ENCODE measurements around the gene ESR1. TPM values are rescaled to one million over a fixed set of nuclear protein-coding genes. Genes with fewer than 3 reads are reported as not detected.

Gene ESR1
- total RNA-seq, 1 experiment from 2014 or later = 4.1 TPM

DNA sequence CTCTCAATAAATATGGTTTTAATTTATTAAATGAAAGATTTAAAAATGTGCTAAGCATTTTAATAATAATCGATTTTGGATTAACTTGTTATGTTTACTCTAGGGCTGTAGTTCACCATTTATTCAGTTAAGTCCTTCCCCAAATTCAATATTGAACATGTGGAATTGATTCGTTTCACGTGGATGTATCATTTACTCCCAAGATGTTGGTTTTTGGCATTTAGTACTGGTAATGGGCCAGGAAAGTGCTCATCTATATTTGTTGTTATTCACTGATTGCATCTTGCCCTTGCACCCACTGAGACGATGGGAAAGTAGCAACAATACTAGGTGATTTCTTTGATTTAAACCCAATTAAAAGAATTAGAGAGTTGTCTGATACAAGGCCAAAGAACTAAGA lies 97.1 kb downstream of the ESR1 start:
- Histone ChIP-seq H4K20me1 (ENCODE audit: insufficient read depth, low read depth, low read length) (no peaks in the 10 kb centered on the region), H3K9me2 (replicated peaks; ENCODE audit: insufficient read depth, low read length) (no peaks in the 10 kb centered on the region), H3K27me3 (ENCODE audit: low read length) (no peaks in the 10 kb centered on the region), H3K4me1 (ENCODE audit: low read length) (no peaks in the 10 kb centered on the region), H3K4me3 (ENCODE audit: low read length) (no peak overlapping the region), H3K27ac (ENCODE audit: low read length) (no peak overlapping the region), H3K9ac (ENCODE audit: low read length) (no peak overlapping the region), H3K4me2 (ENCODE audit: low read depth, low read length, poor library complexity, severe bottlenecking) (no peak overlapping the region), H3K36me3 (ENCODE audit: insufficient read depth, low read length) (no peaks in the 10 kb centered on the region), H3K79me2 (ENCODE audit: low read length) (no peaks in the 10 kb centered on the region), H3K9me3 (ENCODE audit: low read length) (no peaks in the 10 kb centered on the region), H2AFZ (ENCODE audit: low read length) (no peak overlapping the region)
- DNase-seq = no peak

DNA sequence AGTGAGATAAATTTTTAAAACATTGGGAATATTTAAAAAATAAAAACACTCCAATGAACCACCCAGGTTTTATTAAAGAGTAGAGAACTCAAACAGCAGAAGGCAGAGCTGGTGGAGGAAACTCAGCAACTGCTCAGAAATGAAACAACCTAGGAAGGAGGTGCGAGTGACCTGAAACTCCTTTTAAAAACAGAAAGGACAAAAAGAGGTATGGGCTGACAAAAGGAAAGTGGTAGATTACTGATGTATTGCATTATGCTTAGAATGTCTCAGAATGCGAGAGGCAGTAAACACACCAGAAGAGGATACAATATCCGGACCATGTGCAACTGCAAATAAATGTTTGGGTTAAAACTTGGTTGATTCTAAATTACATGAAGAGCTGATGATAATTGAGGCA lies 97.6 kb downstream of the ESR1 start:
- Histone ChIP-seq H3K27me3 (ENCODE audit: low read length) (no peaks in the 10 kb centered on the region), H3K27ac (ENCODE audit: low read length) (no peak overlapping the region), H3K9me2 (replicated peaks; ENCODE audit: insufficient read depth, low read length) (no peaks in the 10 kb centered on the region), H3K9ac (ENCODE audit: low read length) (no peak overlapping the region), H3K4me3 (ENCODE audit: low read length) (no peak overlapping the region), H3K4me1 (ENCODE audit: low read length) (no peaks in the 10 kb centered on the region), H3K79me2 (ENCODE audit: low read length) (no peaks in the 10 kb centered on the region), H4K20me1 (ENCODE audit: insufficient read depth, low read depth, low read length) (no peaks in the 10 kb centered on the region), H3K4me2 (ENCODE audit: low read depth, low read length, poor library complexity, severe bottlenecking) (no peak overlapping the region), H2AFZ (ENCODE audit: low read length) (no peak overlapping the region), H3K9me3 (ENCODE audit: low read length) (no peaks in the 10 kb centered on the region), H3K36me3 (ENCODE audit: insufficient read depth, low read length) (no peaks in the 10 kb centered on the region)
- DNase-seq = no peak

DNA sequence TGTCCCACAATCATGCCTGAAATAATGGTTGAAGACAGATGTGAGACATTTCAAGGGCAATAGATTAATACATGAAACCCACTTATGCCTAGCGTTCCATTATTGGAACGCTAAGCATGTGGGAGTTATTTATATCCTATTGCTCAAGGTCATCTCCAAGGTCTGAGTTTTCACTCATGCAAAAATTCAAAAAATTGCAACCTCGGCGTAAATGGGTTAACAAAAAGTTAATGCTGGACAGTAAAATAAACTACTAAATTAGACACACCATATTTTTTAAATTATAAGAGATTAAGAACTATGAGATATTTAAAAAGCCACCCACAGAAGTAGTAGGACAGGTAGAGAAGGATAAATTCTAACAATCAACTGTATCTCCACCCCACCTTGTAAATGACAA lies 98.4 kb downstream of the ESR1 start:
- Histone ChIP-seq H3K4me1 (ENCODE audit: low read length) (no peaks in the 10 kb centered on the region), H3K27ac (ENCODE audit: low read length) (no peak overlapping the region), H3K79me2 (ENCODE audit: low read length) (no peaks in the 10 kb centered on the region), H3K27me3 (ENCODE audit: low read length) (no peaks in the 10 kb centered on the region), H3K9me2 (replicated peaks; ENCODE audit: insufficient read depth, low read length) (no peaks in the 10 kb centered on the region), H4K20me1 (ENCODE audit: insufficient read depth, low read depth, low read length) (no peaks in the 10 kb centered on the region), H3K4me2 (ENCODE audit: low read depth, low read length, poor library complexity, severe bottlenecking) (no peak overlapping the region), H2AFZ (ENCODE audit: low read length) (no peak overlapping the region), H3K9me3 (ENCODE audit: low read length) (no peaks in the 10 kb centered on the region), H3K9ac (ENCODE audit: low read length) (no peak overlapping the region), H3K4me3 (ENCODE audit: low read length) (no peak overlapping the region), H3K36me3 (ENCODE audit: insufficient read depth, low read length) (no peaks in the 10 kb centered on the region)
- DNase-seq = no peak

DNA sequence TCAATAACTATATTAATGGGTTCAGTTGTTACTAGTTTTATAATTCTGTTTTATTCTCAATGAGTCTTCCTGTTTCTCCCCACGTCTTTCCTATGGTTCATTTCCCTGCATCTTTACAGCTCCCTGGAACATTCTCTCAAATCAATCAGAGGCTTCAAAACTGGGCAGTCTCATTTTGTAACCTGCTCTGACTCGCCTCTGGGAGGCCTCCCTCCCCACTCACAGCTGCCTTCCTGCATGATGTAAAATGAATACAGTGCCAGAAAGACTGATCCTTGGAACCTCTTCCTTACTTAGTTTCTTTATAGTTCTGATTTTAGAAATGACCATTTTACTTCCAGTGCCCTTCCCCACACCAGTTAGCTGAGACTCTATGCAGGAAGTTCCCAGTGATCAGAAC lies 103.9 kb downstream of the ESR1 start:
- no peaks in the 10 kb centered on the region for H3K27me3 ChIP-seq (ENCODE audit: low read length)
- no peak overlapping the region for H3K27ac ChIP-seq (ENCODE audit: low read length)
- no peak overlapping the region for H3K4me3 ChIP-seq (ENCODE audit: low read length)
- no peaks in the 10 kb centered on the region for H3K9me3 ChIP-seq (ENCODE audit: low read length)
- H3K9me2 ChIP-seq (replicated peaks; ENCODE audit: insufficient read depth, low read length) = no peaks in the 10 kb centered on the region
- no peak overlapping the region for H3K4me2 ChIP-seq (ENCODE audit: low read depth, low read length, poor library complexity, severe bottlenecking)
- no peaks in the 10 kb centered on the region for H4K20me1 ChIP-seq (ENCODE audit: insufficient read depth, low read depth, low read length)
- H2AFZ ChIP-seq (ENCODE audit: low read length) = no peak overlapping the region
- no peak overlapping the region for H3K9ac ChIP-seq (ENCODE audit: low read length)
- DNase-seq = no peak
- no peaks in the 10 kb centered on the region for H3K79me2 ChIP-seq (ENCODE audit: low read length)
- no peaks in the 10 kb centered on the region for H3K36me3 ChIP-seq (ENCODE audit: insufficient read depth, low read length)
- H3K4me1 ChIP-seq (ENCODE audit: low read length) = no peaks in the 10 kb centered on the region

DNA sequence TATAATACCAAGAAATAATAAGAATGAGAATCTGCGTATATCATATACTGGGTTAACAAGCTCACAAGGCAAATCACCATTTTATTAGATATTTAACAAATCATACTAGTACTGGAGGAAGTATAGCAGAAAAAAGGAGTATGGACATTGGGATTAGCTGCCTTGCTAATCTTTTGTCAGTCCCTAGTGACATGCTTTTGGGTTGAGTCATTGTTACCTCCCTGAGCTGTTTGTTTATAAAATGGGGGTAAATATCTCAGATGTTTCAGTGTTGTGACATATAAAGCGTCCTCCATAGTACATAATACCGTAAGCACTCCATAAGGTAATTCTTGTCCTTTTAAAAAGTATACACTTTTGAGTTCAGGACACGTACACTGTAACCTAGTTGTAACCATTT lies 107.0 kb downstream of the ESR1 start:
- no peaks in the 10 kb centered on the region for H3K9me3 ChIP-seq (ENCODE audit: low read length)
- no peaks in the 10 kb centered on the region for H3K27me3 ChIP-seq (ENCODE audit: low read length)
- H3K36me3 ChIP-seq (ENCODE audit: insufficient read depth, low read length) = no peaks in the 10 kb centered on the region
- H3K9ac ChIP-seq (ENCODE audit: low read length) = no peak overlapping the region
- H4K20me1 ChIP-seq (ENCODE audit: insufficient read depth, low read depth, low read length) = no peaks in the 10 kb centered on the region
- no peaks in the 10 kb centered on the region for H3K79me2 ChIP-seq (ENCODE audit: low read length)
- H3K9me2 ChIP-seq (replicated peaks; ENCODE audit: insufficient read depth, low read length) = no peaks in the 10 kb centered on the region
- no peak overlapping the region for H3K4me2 ChIP-seq (ENCODE audit: low read depth, low read length, poor library complexity, severe bottlenecking)
- H3K4me3 ChIP-seq (ENCODE audit: low read length) = no peak overlapping the region
- no peaks in the 10 kb centered on the region for H3K4me1 ChIP-seq (ENCODE audit: low read length)
- no peak for DNase-seq
- no peak overlapping the region for H2AFZ ChIP-seq (ENCODE audit: low read length)
- H3K27ac ChIP-seq (ENCODE audit: low read length) = no peak overlapping the region

DNA sequence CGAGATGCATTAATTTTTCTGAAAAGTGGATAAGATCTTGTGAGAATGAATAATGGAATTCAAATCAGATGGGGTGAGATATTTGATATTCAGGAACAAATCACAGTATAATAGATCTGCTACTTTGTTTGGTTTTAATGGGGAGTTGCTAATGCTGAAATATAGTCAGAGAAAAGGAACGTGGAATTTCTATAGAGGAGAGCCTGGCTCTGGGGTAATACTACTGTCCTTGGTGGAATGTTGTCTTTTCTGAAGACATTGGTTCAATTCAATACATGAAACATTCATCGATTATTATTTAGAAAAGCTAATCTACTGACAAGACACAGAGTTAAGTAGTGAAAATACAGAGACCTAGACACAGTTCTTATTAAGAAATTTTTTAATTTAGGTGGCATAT lies 108.6 kb downstream of the ESR1 start:
- no peak overlapping the region for H3K4me2 ChIP-seq (ENCODE audit: low read depth, low read length, poor library complexity, severe bottlenecking)
- no peaks in the 10 kb centered on the region for H3K79me2 ChIP-seq (ENCODE audit: low read length)
- DNase-seq = no peak
- H2AFZ ChIP-seq (ENCODE audit: low read length) = no peak overlapping the region
- H3K27ac ChIP-seq (ENCODE audit: low read length) = no peak overlapping the region
- H3K4me1 ChIP-seq (ENCODE audit: low read length) = no peaks in the 10 kb centered on the region
- no peaks in the 10 kb centered on the region for H3K9me3 ChIP-seq (ENCODE audit: low read length)
- H3K4me3 ChIP-seq (ENCODE audit: low read length) = no peak overlapping the region
- H3K9me2 ChIP-seq (replicated peaks; ENCODE audit: insufficient read depth, low read length) = no peaks in the 10 kb centered on the region
- H4K20me1 ChIP-seq (ENCODE audit: insufficient read depth, low read depth, low read length) = no peaks in the 10 kb centered on the region
- no peaks in the 10 kb centered on the region for H3K36me3 ChIP-seq (ENCODE audit: insufficient read depth, low read length)
- H3K27me3 ChIP-seq (ENCODE audit: low read length) = no peaks in the 10 kb centered on the region
- no peak overlapping the region for H3K9ac ChIP-seq (ENCODE audit: low read length)

DNA sequence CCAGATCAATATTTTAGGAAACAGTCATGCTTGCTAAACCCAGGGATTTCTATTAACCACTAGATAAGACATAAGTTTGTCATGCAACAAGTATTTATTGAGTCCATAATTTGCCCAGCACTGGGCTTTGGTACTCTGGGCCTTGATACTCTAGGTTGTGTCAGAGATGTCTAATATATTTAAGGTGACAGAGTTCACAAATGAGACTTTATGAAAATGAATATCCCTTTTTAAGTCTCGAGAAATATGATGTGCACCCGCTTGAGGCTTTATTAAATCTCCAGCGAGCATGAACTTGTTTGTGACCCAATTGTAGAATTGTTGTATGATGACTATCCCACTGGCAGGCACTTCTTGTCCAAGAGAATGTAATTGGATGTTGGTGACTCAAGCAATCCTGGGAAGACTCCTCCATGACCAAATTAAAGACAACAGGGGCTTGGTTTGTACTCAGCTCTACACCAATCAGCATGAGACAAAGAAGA lies 109.2 kb downstream of the ESR1 start:
- H3K9ac ChIP-seq (ENCODE audit: low read length) = no peak overlapping the region
- no peaks in the 10 kb centered on the region for H3K9me3 ChIP-seq (ENCODE audit: low read length)
- no peak overlapping the region for H3K4me3 ChIP-seq (ENCODE audit: low read length)
- H3K4me2 ChIP-seq (ENCODE audit: low read depth, low read length, poor library complexity, severe bottlenecking) = no peak overlapping the region
- DNase-seq = no peak
- no peak overlapping the region for H3K27ac ChIP-seq (ENCODE audit: low read length)
- no peaks in the 10 kb centered on the region for H3K9me2 ChIP-seq (replicated peaks; ENCODE audit: insufficient read depth, low read length)
- no peaks in the 10 kb centered on the region for H3K79me2 ChIP-seq (ENCODE audit: low read length)
- H3K4me1 ChIP-seq (ENCODE audit: low read length) = no peaks in the 10 kb centered on the region
- H4K20me1 ChIP-seq (ENCODE audit: insufficient read depth, low read depth, low read length) = no peaks in the 10 kb centered on the region
- no peak overlapping the region for H2AFZ ChIP-seq (ENCODE audit: low read length)
- no peaks in the 10 kb centered on the region for H3K27me3 ChIP-seq (ENCODE audit: low read length)
- H3K36me3 ChIP-seq (ENCODE audit: insufficient read depth, low read length) = no peaks in the 10 kb centered on the region

DNA sequence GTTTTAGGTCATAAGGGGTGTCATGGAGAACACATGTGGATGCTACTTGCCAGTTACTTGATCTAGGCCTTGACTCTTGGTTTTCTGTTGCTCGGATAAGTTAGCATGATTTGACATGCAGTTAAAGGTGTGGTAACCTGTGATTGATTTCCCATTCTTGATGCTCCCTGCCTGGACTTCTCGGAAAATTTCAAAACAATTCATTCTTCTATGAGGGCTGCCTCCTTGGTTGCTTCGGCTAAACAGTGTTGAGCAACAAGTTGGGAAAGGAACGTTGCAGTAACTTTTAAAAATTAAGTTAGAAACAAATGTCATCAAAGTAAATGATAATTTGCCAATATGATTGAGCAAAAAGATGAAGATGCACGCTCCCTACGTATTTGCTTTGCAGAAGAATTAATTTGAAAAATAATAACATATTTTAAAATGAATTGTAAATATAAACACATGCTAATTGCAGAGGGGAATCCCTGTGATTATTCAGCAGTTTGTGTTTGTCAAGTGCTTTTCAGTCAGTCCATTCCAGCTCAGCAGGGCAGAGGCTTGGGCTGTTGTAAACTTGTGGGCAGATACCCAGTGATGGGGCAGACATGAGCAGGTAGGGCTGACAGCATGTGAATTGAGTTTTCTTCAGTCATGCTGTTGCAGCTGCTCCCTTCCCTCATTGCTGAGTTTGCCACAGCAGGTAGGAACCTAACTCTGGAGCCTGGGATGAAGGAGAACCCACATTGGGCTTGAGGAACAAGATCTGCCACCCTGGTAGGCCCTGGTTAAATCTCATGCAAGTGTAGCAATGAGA lies 110.2 kb downstream of the ESR1 start:
- H3K9me2 ChIP-seq (replicated peaks; ENCODE audit: insufficient read depth, low read length) = no peaks in the 10 kb centered on the region
- H3K4me2 ChIP-seq (ENCODE audit: low read depth, low read length, poor library complexity, severe bottlenecking) = no peak overlapping the region
- H3K27ac ChIP-seq (ENCODE audit: low read length) = no peak overlapping the region
- DNase-seq = no peak
- H4K20me1 ChIP-seq (ENCODE audit: insufficient read depth, low read depth, low read length) = no peaks in the 10 kb centered on the region
- no peaks in the 10 kb centered on the region for H3K36me3 ChIP-seq (ENCODE audit: insufficient read depth, low read length)
- no peak overlapping the region for H2AFZ ChIP-seq (ENCODE audit: low read length)
- H3K9ac ChIP-seq (ENCODE audit: low read length) = no peak overlapping the region
- H3K79me2 ChIP-seq (ENCODE audit: low read length) = no peaks in the 10 kb centered on the region
- no peak overlapping the region for H3K4me3 ChIP-seq (ENCODE audit: low read length)
- H3K27me3 ChIP-seq (ENCODE audit: low read length) = no peaks in the 10 kb centered on the region
- H3K4me1 ChIP-seq (ENCODE audit: low read length) = no peaks in the 10 kb centered on the region
- no peaks in the 10 kb centered on the region for H3K9me3 ChIP-seq (ENCODE audit: low read length)

All from Karpas-422 (cell line).